ENCODE results near the gene MC3R. TPM values are rescaled to one million over a fixed set of nuclear protein-coding genes. Genes with fewer than 3 reads are reported as not detected.

Gene MC3R
- total and polyA plus RNA-seq, 4 donors, result not detected

DNA sequence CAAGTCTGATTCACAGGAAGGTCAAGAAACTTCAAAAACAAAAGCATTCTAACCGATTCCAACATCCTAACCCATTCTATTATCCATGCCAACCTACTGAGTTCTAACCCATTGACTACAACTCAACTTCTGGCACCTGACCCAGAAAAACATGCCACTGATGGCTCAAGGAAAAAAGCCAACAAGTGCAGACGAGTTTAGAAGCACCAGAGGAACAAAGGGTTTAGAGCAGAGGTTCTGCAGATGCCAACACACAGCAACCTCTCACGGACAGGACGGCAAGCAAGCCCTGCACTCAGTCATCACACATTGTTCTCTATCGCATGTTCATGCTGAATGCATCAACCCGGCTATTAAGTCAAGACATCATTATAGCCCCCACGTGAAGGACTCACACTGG lies 25.2 kb upstream of the MC3R start:
- Histone ChIP-seq H3K4me1 (ENCODE audit: control insufficient read depth in 5 of 5, insufficient read depth in 5 of 5, low read length in 5 of 5) (no peaks in the 10 kb centered on the region), H3K9me3 (ENCODE audit: control insufficient read depth in 4 of 4, insufficient read depth in 3 of 4, low read length in 3 of 4) (peaks cover 0 to 8% (median 0%) of the 10 kb centered on the region in 4 donors), H3K4me3 (no peak overlapping the region), H3K9ac (ENCODE audit: insufficient read depth in 1 of 2, low read length in 2 of 2) (no peak overlapping the region), H3K36me3 (ENCODE audit: control insufficient read depth in 4 of 4, insufficient read depth in 4 of 4, low read length in 4 of 4) (no peaks in the 10 kb centered on the region), H3K27ac (ENCODE audit: low read depth in 1 of 2, low read length in 1 of 2) (no peak overlapping the region), H3K27me3 (ENCODE audit: control insufficient read depth in 3 of 3, insufficient read depth in 3 of 3, low read length in 2 of 3) (peaks cover 0 to 9% (median 0%) of the 10 kb centered on the region in 3 donors)
- WGBS, 2 donors, result 72 to 79% methylated on average over 7 of the region's 7 CpGs
- ATAC-seq (ENCODE audit: insufficient read depth, low FRiP score) (no peak), DNase-seq (no peak)
- TF ChIP-seq, protein P1, sequence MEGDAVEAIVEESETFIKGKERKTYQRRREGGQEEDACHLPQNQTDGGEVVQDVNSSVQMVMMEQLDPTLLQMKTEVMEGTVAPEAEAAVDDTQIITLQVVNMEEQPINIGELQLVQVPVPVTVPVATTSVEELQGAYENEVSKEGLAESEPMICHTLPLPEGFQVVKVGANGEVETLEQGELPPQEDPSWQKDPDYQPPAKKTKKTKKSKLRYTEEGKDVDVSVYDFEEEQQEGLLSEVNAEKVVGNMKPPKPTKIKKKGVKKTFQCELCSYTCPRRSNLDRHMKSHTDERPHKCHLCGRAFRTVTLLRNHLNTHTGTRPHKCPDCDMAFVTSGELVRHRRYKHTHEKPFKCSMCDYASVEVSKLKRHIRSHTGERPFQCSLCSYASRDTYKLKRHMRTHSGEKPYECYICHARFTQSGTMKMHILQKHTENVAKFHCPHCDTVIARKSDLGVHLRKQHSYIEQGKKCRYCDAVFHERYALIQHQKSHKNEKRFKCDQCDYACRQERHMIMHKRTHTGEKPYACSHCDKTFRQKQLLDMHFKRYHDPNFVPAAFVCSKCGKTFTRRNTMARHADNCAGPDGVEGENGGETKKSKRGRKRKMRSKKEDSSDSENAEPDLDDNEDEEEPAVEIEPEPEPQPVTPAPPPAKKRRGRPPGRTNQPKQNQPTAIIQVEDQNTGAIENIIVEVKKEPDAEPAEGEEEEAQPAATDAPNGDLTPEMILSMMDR (IDR thresholded peaks at IDR 0.05; ENCODE audit: control extremely low read depth, extremely low read depth), result no peak

DNA sequence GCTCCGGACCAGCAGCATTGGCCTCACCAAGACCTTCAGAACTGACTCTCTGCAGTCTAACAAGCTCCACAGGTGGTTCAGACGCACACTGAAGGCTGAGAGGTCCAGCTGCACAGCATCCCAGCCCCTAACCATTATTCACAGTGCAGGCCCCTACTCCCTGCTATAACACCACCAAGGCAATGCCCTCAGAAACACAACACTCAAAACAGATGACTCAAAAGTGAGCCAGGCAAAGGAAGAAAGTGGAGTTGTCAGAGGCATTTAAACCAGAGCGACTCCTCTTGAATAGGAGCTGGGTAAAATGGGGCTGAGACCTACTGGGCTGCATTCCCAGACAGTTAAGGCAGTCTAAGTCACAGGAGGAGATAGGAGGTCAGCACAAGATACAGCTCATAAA lies 20.5 kb upstream of the MC3R start:
- whole genome bisulfite sequencing, 2 donors, result 81 to 84% methylated on average over 3 of the region's 3 CpGs
- no peak overlapping the region for H3K9ac ChIP-seq (ENCODE audit: insufficient read depth in 1 of 2, low read length in 2 of 2)
- no peaks in the 10 kb centered on the region for H3K4me1 ChIP-seq (ENCODE audit: control insufficient read depth in 5 of 5, insufficient read depth in 5 of 5, low read length in 5 of 5)
- H3K27me3 ChIP-seq (ENCODE audit: control insufficient read depth in 3 of 3, insufficient read depth in 3 of 3, low read length in 2 of 3), result peaks cover 0 to 5% (median 0%) of the 10 kb centered on the region in 3 donors
- no peak for DNase-seq
- no peak overlapping the region for H3K4me3 ChIP-seq
- ATAC-seq (ENCODE audit: insufficient read depth, low FRiP score), result no peak
- H3K36me3 ChIP-seq (ENCODE audit: control insufficient read depth in 4 of 4, insufficient read depth in 4 of 4, low read length in 4 of 4), result no peaks in the 10 kb centered on the region
- peaks cover 0 to 2% (median 0%) of the 10 kb centered on the region in 4 donors for H3K9me3 ChIP-seq (ENCODE audit: control insufficient read depth in 4 of 4, insufficient read depth in 3 of 4, low read length in 3 of 4)
- TF ChIP-seq, protein P1 (IDR thresholded peaks at IDR 0.05; ENCODE audit: control extremely low read depth, extremely low read depth), result no peak
- no peak overlapping the region for H3K27ac ChIP-seq (ENCODE audit: low read depth in 1 of 2, low read length in 1 of 2)

DNA sequence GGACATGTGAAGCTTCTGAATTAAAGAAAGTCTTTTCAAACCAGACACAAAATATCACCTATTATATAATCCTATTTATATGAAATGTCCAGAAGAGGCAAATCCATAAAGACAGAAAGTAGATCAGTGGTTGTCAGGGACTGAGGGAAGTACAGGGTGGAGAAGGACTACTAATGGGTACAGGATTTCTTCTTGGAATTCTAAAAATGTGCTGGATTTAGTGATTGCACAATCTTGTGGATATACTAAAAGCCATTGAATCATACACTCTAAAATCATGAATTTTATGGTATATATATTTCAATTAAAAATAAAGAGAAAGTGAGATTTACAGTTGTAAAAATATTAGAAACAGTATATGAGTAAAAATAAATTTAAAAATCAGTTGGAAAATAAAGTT lies 18.7 kb upstream of the MC3R start:
- ATAC-seq (ENCODE audit: insufficient read depth, low FRiP score) (no peak), DNase-seq (no peak)
- Histone ChIP-seq H3K9me3 (ENCODE audit: control insufficient read depth in 4 of 4, insufficient read depth in 3 of 4, low read length in 3 of 4) (peaks cover 0 to 11% (median 2%) of the 10 kb centered on the region in 4 donors), H3K27me3 (ENCODE audit: control insufficient read depth in 3 of 3, insufficient read depth in 3 of 3, low read length in 2 of 3) (peaks cover 0 to 5% (median 0%) of the 10 kb centered on the region in 3 donors), H3K4me3 (no peak overlapping the region), H3K27ac (ENCODE audit: low read depth in 1 of 2, low read length in 1 of 2) (no peak overlapping the region), H3K4me1 (ENCODE audit: control insufficient read depth in 5 of 5, insufficient read depth in 5 of 5, low read length in 5 of 5) (no peaks in the 10 kb centered on the region), H3K36me3 (ENCODE audit: control insufficient read depth in 4 of 4, insufficient read depth in 4 of 4, low read length in 4 of 4) (no peaks in the 10 kb centered on the region), H3K9ac (ENCODE audit: insufficient read depth in 1 of 2, low read length in 2 of 2) (no peak overlapping the region)
- TF ChIP-seq, protein P1 (IDR thresholded peaks at IDR 0.05; ENCODE audit: control extremely low read depth, extremely low read depth), result no peak

DNA sequence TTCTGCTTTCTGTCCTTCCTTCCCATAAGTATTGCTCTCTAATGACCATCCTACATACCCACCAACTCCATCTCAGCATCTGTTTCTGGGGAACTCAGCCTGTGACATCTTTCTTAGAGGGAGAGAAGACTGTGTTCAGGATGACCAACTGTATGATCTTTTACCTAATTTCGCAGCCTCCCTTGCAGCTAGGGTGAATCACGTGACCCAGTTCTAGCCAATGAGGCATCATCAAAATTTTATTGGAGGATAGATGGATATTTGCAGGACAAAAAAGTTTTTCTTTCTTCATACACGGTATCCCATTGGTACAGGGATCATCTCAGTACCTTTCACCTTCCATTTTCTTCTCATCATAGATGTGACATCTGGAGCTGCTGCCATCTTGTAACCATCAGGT lies 14.4 kb upstream of the MC3R start:
- Histone ChIP-seq H3K4me1 (ENCODE audit: control insufficient read depth in 5 of 5, insufficient read depth in 5 of 5, low read length in 5 of 5) (no peaks in the 10 kb centered on the region), H3K36me3 (ENCODE audit: control insufficient read depth in 4 of 4, insufficient read depth in 4 of 4, low read length in 4 of 4) (no peaks in the 10 kb centered on the region), H3K4me3 (no peak overlapping the region), H3K27ac (ENCODE audit: low read depth in 1 of 2, low read length in 1 of 2) (no peak overlapping the region), H3K9me3 (ENCODE audit: control insufficient read depth in 4 of 4, insufficient read depth in 3 of 4, low read length in 3 of 4) (peaks cover 0 to 11% (median 5%) of the 10 kb centered on the region in 4 donors), H3K27me3 (ENCODE audit: control insufficient read depth in 3 of 3, insufficient read depth in 3 of 3, low read length in 2 of 3) (no peaks in the 10 kb centered on the region), H3K9ac (ENCODE audit: insufficient read depth in 1 of 2, low read length in 2 of 2) (no peak overlapping the region)
- DNase-seq (no peak), ATAC-seq (ENCODE audit: insufficient read depth, low FRiP score) (no peak)
- TF ChIP-seq, protein P1 (IDR thresholded peaks at IDR 0.05; ENCODE audit: control extremely low read depth, extremely low read depth), result no peak
- 82 to 88% methylated on average over 3 of the region's 3 CpGs for WGBS, 2 donors

Measured in lung (tissue), 12 donors.